GM18519 (cell line): ENCODE results near the gene PPP6R1.

Source experiments
- ATAC-seq: cut with Tn5 transposase; IDR thresholded peaks from one replicate; pipeline ENCODE4 v1.9.1; 2021; ENCODE audit warnings: mild to moderate bottlenecking, moderate library complexity; ENCODE audit not compliant: unreplicated experiment, low FRiP score

PPP6R1 gene

GRCh38 chr19:55261671-55262126 lies 2.9 kb upstream of the PPP6R1 start:
- ATAC-seq: no peak

GRCh38 chr19:55259540-55260210 lies 858 bp upstream of the PPP6R1 start:
- no peak for ATAC-seq

GRCh38 chr19:55258476-55258827 lies 365 bp downstream of the PPP6R1 start:
- ATAC-seq: no peak

- no peak for ATAC-seq
Measured at GRCh38 chr19:55257461-55258420, 1.1 kb downstream of the PPP6R1 start.

GRCh38 chr19:55256562-55257460 lies 2.0 kb downstream of the PPP6R1 start:
- ATAC-seq: no peak

GRCh38 chr19:55255618-55256423 lies 3.0 kb downstream of the PPP6R1 start:
- no peak for ATAC-seq

- no peak for ATAC-seq
Measured at GRCh38 chr19:55254625-55254977, 4.2 kb downstream of the PPP6R1 start.

- ATAC-seq: peak; percentile 32
Measured at GRCh38 chr19:55253842-55254624, 4.8 kb downstream of the PPP6R1 start.

GRCh38 chr19:55252760-55253663 lies 5.8 kb downstream of the PPP6R1 start:
- ATAC-seq: no peak

- no peak for ATAC-seq
Measured at GRCh38 chr19:55251341-55252081, 7.3 kb downstream of the PPP6R1 start.

GRCh38 chr19:55250262-55251036 lies 8.4 kb downstream of the PPP6R1 start:
- no peak for ATAC-seq

- no peak for ATAC-seq
Measured at GRCh38 chr19:55249841-55250240, 9.0 kb downstream of the PPP6R1 start.

GRCh38 chr19:55248704-55249103 lies 10.1 kb downstream of the PPP6R1 start:
- ATAC-seq: no peak

- no peak for ATAC-seq
Measured at GRCh38 chr19:55248166-55248675, 10.6 kb downstream of the PPP6R1 start.

GRCh38 chr19:55247621-55248099 lies 11.2 kb downstream of the PPP6R1 start:
- no peak for ATAC-seq
